CD4-positive, alpha-beta memory T cell (primary cell): Measurements from ENCODE around the gene ZBP1. TPM values are rescaled to one million over a fixed set of nuclear protein-coding genes. Genes with fewer than 3 reads are reported as not detected.
"Not testable (repeated sequence)": the region's sequence is repeated elsewhere in the genome, so short reads cannot be mapped to it uniquely, and the experiment has no call there.

Source experiments
- CTCF ChIA-PET: fragments of 350-600 bp; sonication (Branson Sonifier 250); formaldehyde crosslinking; loops from one replicate; lab custom pipeline; 2021; ENCODE audit warnings: inconsistent platforms; ENCODE audit not compliant: partially characterized antibody; lab: Charles Lee
- POLR2A ChIA-PET: fragments of 350-600 bp; sonication (Branson Sonifier 250); formaldehyde crosslinking; loops from one replicate; lab custom pipeline; 2021; ENCODE audit not compliant: partially characterized antibody; lab: Charles Lee
- DNase-seq, 5 donors: peaks; one replicate each; pipeline versions ENCODE4 v3.0.0 to v3.0.0-alpha.2; 2020 to 2022; ENCODE audit warnings: mixed read lengths in 1 of 5
- H3K27ac ChIP-seq: one replicate; pipeline ENCODE4 v1.7.0; 2013; ENCODE audit warnings: low read depth, low read length
- H3K27me3 ChIP-seq: 2 replicates; pipeline ENCODE4 v1.7.0; 2013; ENCODE audit warnings: mild to moderate bottlenecking, low read length, moderate library complexity; ENCODE audit not compliant: insufficient read depth
- H3K36me3 ChIP-seq: 2 replicates; pipeline ENCODE4 v1.7.0; 2013; ENCODE audit warnings: mild to moderate bottlenecking, low read length, moderate library complexity; ENCODE audit not compliant: insufficient read depth
- H3K4me1 ChIP-seq: 2 replicates; pipeline ENCODE4 v1.7.0; 2013; ENCODE audit warnings: mild to moderate bottlenecking, low read length, moderate library complexity; ENCODE audit not compliant: insufficient read depth
- H3K4me3 ChIP-seq, 2 donors: one replicate each; pipeline ENCODE4 v1.7.0; 2013; ENCODE audit warnings: low read length in 2 of 2, mild to moderate bottlenecking in 1 of 2
- H3K9me3 ChIP-seq, 2 donors: one replicate each; pipeline ENCODE4 v1.7.0; 2013; ENCODE audit warnings: low read length in 2 of 2, control low read depth in 1 of 2; ENCODE audit not compliant: control insufficient read depth in 1 of 2
- H3K27ac Mint-ChIP-seq, 7 donors: one replicate each; pipeline ENCODE4 v1.8.0; 2020 to 2021; ENCODE audit warnings: mixed read lengths in 7 of 7, mild to moderate bottlenecking in 6 of 7, inconsistent platforms in 3 of 7, moderate library complexity in 3 of 7
- H3K27me3 Mint-ChIP-seq, 2 donors: one replicate each; pipeline ENCODE4 v1.8.0; 2020 to 2021; ENCODE audit warnings: mixed read lengths in 2 of 2
- H3K36me3 Mint-ChIP-seq, 2 donors: one replicate each; pipeline ENCODE4 v1.8.0; 2020 to 2021; ENCODE audit warnings: mixed read lengths in 2 of 2, inconsistent platforms in 1 of 2, mild to moderate bottlenecking in 1 of 2
- H3K4me1 Mint-ChIP-seq, 4 donors: one replicate each; pipeline ENCODE4 v1.8.0; 2020 to 2021; ENCODE audit warnings: mixed read lengths in 4 of 4, mild to moderate bottlenecking in 1 of 4
- H3K4me3 Mint-ChIP-seq, 8 donors: one replicate each; pipeline ENCODE4 v1.8.0; 2020 to 2021; ENCODE audit warnings: mixed read lengths in 8 of 8, mild to moderate bottlenecking in 7 of 8, moderate library complexity in 6 of 8, inconsistent platforms in 3 of 8
- H3K9me3 Mint-ChIP-seq, 8 donors: one replicate each; pipeline ENCODE4 v1.8.0; 2020 to 2021; ENCODE audit warnings: mixed read lengths in 8 of 8, mild to moderate bottlenecking in 5 of 8, inconsistent platforms in 3 of 8, moderate library complexity in 1 of 8
- intact Hi-C: fragments of 100-400 bp; cut with micrococcal nuclease; formaldehyde crosslinking; loops from one replicate; pipeline ENCODE4 v1.15.1; 2023
- polyA plus RNA-seq, 2 donors: library from polyadenylated mRNA; unstranded; fragments of 300-500 nt; fragmentation: Illumina TruSeq; gene quantifications; one replicate each; pipeline ENCODE4 v1.2.3, GENCODE V29; 2021
- total RNA-seq, 2 experiments: library from RNA; stranded (reverse); gene quantifications; one replicate each; pipeline ENCODE4 v1.2.3, GENCODE V29; 2021

The ZBP1 gene
- total and polyA plus RNA-seq, 4 experiments from 2014 or later: 11.7 to 25.2 (median 19.8) TPM

DNA sequence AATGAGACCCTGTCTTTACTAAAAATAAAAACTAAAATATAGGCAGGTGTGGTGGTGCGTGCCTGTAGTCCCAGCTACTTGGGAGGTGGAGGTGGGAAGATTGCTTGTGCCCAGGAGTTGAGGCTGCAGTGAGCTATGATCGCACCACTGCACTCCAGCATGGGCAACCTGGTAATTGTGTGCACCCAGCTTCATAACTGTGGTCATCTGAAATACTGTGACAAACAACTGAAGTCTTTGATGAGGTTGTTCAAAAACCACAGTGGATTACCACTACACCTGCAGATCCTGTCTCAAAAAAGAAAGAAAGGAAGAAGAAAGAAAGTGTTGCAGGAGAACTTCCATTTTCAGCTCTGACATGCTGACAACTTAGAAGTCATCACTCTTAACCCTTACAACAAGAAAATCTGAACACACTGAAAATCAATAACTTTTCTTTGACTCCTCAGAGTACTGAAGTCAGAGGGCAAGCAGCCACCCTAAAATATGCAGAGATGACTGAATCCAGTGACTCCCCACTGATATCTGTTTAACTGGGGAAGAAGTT is 13.8 kb upstream of the ZBP1 start:
- ChIA-PET CTCF (interaction anchor here (1.1 to 1.6 kb wide), 3 partner anchors 11 to 32 kb away, joined by 3 to 5 read pairs (median 4); partner anchors contain the start of gene ZBP1), POLR2A (interaction anchor here (1.0 to 9.9 kb wide), 3 partner anchors 15 to 75 kb away, joined by 3 to 255 read pairs (median 4); partner anchors contain the start of genes PMEPA1 and ZBP1)
- Mint-ChIP-seq H3K27ac (peak overlapping the region in 6 of 7 donors; percentile 35 to 84 (median 56)), H3K4me3 (peak overlapping the region in 7 of 8 donors; percentile 36 to 74 (median 68)), H3K9me3 (peaks cover 0 to 42% (median 36%) of the 10 kb centered on the region in 8 donors), H3K27me3 (peaks cover 0 to 13% of the 10 kb centered on the region in 2 donors), H3K36me3 (peaks cover 16 to 29% of the 10 kb centered on the region in 2 donors), H3K4me1 (peaks cover 34 to 56% (median 45%) of the 10 kb centered on the region in 4 donors)
- H3K4me3 ChIP-seq: no peak overlapping the region
- intact Hi-C loops: loop anchor here (2.0 kb wide), 1 partner anchor 15 kb away; no protein-coding TSS in a partner anchor
- DNase-seq: peak; percentile 48 to 74 (median 65)
- no peak overlapping the region for H3K27ac ChIP-seq
- no peaks in the 10 kb centered on the region for H3K9me3 ChIP-seq
- no peaks in the 10 kb centered on the region for H3K36me3 ChIP-seq
- peaks cover 48% of the 10 kb centered on the region for H3K4me1 ChIP-seq
- H3K27me3 ChIP-seq: peaks cover 6% of the 10 kb centered on the region

DNA sequence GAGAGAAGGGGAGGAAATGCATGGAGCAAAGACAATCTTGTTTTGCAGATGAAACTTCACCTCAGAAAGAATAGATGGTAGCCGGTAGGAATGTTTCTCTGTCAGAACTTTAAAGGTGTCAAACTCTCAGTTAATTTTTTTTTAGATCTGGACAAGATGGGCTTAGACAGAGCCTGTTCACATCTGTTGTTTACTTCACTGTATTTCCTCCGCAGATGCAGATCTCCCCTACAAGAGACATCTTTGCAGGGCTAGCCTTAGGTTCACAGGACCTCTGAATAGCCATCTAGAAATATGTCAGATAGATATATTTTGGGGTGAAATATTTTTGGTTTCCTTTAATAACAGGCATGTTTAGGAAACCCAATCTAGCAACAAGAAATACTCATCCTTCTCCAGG is 12.1 kb upstream of the ZBP1 start:
- H3K4me3 ChIP-seq: no peak overlapping the region
- H3K36me3 Mint-ChIP-seq: peaks cover 14 to 21% of the 10 kb centered on the region in 2 donors
- H3K27me3 Mint-ChIP-seq: peaks cover 0 to 10% of the 10 kb centered on the region in 2 donors
- peaks cover 6% of the 10 kb centered on the region for H3K27me3 ChIP-seq
- peaks cover 0 to 37% (median 30%) of the 10 kb centered on the region in 8 donors for H3K9me3 Mint-ChIP-seq
- intact Hi-C loops: no loop called here
- H3K36me3 ChIP-seq: no peaks in the 10 kb centered on the region
- peaks cover 43 to 70% (median 57%) of the 10 kb centered on the region in 4 donors for H3K4me1 Mint-ChIP-seq
- ChIA-PET POLR2A (interaction anchor here (9.9 kb wide), 1 partner anchor 13 kb away, joined by 255 read pairs; the partner anchor contains the start of gene ZBP1), CTCF (interaction anchor here (1.6 to 1.8 kb wide), 2 partner anchors 10 to 16 kb away, joined by 4 to 5 read pairs; no protein-coding TSS in a partner anchor)
- H3K4me3 Mint-ChIP-seq: no peak overlapping the region
- no peak overlapping the region for H3K27ac Mint-ChIP-seq
- H3K27ac ChIP-seq: no peak overlapping the region
- DNase-seq: no peak
- H3K4me1 ChIP-seq: peaks cover 64% of the 10 kb centered on the region
- H3K9me3 ChIP-seq: no peaks in the 10 kb centered on the region

DNA sequence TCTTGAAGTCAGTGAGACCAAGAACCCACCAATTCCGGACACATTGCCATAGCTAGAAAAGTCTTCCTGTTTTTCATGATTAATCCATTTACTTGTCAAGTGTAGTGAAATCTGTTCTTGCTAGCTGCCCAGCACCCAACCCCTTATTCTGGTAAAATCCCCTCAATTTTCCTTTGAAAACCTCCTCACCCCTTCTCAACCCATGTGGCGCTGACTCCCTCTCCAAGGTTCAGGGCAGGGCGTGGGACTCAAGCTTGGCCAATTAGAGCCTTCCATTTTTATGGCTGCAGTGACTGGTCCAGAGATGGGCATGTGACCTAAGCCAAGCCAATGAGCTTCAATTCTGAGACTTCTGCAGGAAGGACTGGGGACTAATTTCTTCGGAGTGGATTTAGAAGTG is 9.8 kb upstream of the ZBP1 start:
- Mint-ChIP-seq H3K27ac (peak overlapping the region; percentile 89 to 97 (median 96)), H3K4me3 (peak overlapping the region; percentile 83 to 93 (median 88)), H3K4me1 (peaks cover 46 to 89% (median 71%) of the 10 kb centered on the region in 4 donors), H3K27me3 (peaks cover 0 to 8% of the 10 kb centered on the region in 2 donors), H3K36me3 (peaks cover 6 to 7% of the 10 kb centered on the region in 2 donors), H3K9me3 (peaks cover 0 to 19% (median 13%) of the 10 kb centered on the region in 8 donors)
- CTCF ChIA-PET: interaction anchor here (1.1 to 4.6 kb wide), 7 partner anchors 8 to 108 kb away, joined by 3 to 42 read pairs (median 3); partner anchors contain the start of genes PMEPA1 and ZBP1
- peak in 1 of 5 donors; percentile 4 for DNase-seq
- no peaks in the 10 kb centered on the region for H3K9me3 ChIP-seq
- intact Hi-C loops: no loop called here
- H3K27me3 ChIP-seq: peaks cover 6% of the 10 kb centered on the region
- H3K4me1 ChIP-seq: peaks cover 83% of the 10 kb centered on the region
- H3K36me3 ChIP-seq: no peaks in the 10 kb centered on the region
- peak overlapping the region in 1 of 2 donors; percentile 8 for H3K4me3 ChIP-seq
- POLR2A ChIA-PET: interaction anchor here (1.0 to 9.9 kb wide), 4 partner anchors 9 to 80 kb away, joined by 3 to 255 read pairs (median 12); partner anchors contain the start of genes PMEPA1 and ZBP1
- H3K27ac ChIP-seq: peak overlapping the region; percentile 71

DNA sequence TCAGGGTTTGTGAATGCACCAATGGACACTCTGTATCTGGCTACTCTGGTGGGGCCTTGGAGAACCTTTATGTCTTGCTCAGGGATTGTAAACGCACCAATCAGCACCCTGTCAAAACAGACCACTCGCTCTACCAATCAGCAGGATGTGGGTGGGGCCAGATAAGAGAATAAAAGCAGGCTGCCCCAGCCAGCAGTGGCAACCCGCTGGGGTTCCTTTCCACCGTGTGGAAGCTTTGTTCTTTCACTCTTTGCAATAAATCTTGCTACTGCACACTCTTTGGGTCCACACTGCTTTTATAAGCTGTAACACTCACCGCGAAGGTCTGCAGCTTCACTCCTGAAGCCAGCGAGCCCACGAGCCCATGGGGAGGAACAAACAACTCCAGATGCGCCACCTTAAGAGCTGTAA is 9.3 kb upstream of the ZBP1 start:
- H3K27me3 ChIP-seq, H3K9me3 ChIP-seq, H3K36me3 ChIP-seq, H3K27me3 Mint-ChIP-seq: not testable (repeated sequence)
- Mint-ChIP-seq H3K4me1 (peaks cover 43 to 87% (median 69%) of the 10 kb centered on the region in 4 donors), H3K4me3 (peak overlapping the region; percentile 83 to 93 (median 88)), H3K27ac (peak overlapping the region; percentile 89 to 97 (median 96)), H3K9me3 (peaks cover 0 to 17% (median 10%) of the 10 kb centered on the region in 8 donors), H3K36me3 (peaks cover 3 to 12% of the 10 kb centered on the region in 2 donors)
- Histone ChIP-seq H3K27ac (peak overlapping the region; percentile 71), H3K4me1 (peaks cover 79% of the 10 kb centered on the region), H3K4me3 (peak overlapping the region in 1 of 2 donors; percentile 8)
- ChIA-PET POLR2A (interaction anchor here (1.2 to 9.9 kb wide), 5 partner anchors 11 to 232 kb away, joined by 3 to 255 read pairs (median 5); partner anchors contain the start of genes PMEPA1 and ZBP1), CTCF (interaction anchor here (1.1 to 4.6 kb wide), 7 partner anchors 8 to 109 kb away, joined by 3 to 42 read pairs (median 3); partner anchors contain the start of genes PMEPA1 and ZBP1)
- peak in 1 of 5 donors; percentile 15 for DNase-seq
- intact Hi-C loops: loop anchor here (2.0 to 10.0 kb wide), 3 partner anchors 89 to 1235 kb away; partner anchors contain the start of genes AURKA, CSTF1 and RAB22A

DNA sequence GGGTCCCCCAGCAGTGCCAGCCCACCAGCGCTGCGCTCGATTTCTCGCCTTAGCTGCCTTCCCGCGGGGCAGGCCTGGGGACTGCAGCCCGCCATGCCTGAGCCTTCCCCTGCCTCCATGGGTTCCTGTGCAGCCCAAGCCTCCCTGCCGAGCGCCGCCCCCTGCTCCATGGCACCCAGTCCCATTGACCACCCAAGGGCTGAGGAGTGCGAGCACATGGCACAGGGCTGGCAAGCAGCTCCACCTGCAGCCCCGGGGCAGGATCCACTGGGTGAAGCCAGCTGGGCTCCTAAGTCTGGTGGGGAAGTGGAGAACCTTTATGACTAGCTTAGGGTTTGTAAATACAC is 8.7 kb upstream of the ZBP1 start:
- ChIA-PET CTCF (interaction anchor here (1.1 to 4.6 kb wide), 7 partner anchors 9 to 459 kb away, joined by 3 to 42 read pairs (median 3); partner anchors contain the start of genes PMEPA1 and ZBP1), POLR2A (interaction anchor here (1.2 to 9.9 kb wide), 6 partner anchors 10 to 1023 kb away, joined by 3 to 255 read pairs (median 4); partner anchors contain the start of genes PMEPA1, STX16 and ZBP1)
- Mint-ChIP-seq H3K4me1 (peaks cover 39 to 87% (median 64%) of the 10 kb centered on the region in 4 donors), H3K27ac (peak overlapping the region in 6 of 7 donors; percentile 89 to 97 (median 96)), H3K9me3 (peaks cover 0 to 12% (median 8%) of the 10 kb centered on the region in 8 donors), H3K36me3 (peaks cover 3 to 12% of the 10 kb centered on the region in 2 donors), H3K4me3 (peak overlapping the region in 7 of 8 donors; percentile 83 to 93 (median 88))
- H3K27me3 Mint-ChIP-seq, H3K27me3 ChIP-seq, H3K4me3 ChIP-seq, H3K36me3 ChIP-seq, H3K9me3 ChIP-seq, DNase-seq: not testable (repeated sequence)
- Histone ChIP-seq H3K4me1 (peaks cover 73% of the 10 kb centered on the region), H3K27ac (peak overlapping the region; percentile 71)
- intact Hi-C loops: loop anchor here (1.0 to 10.0 kb wide), 4 partner anchors 9 to 1234 kb away; partner anchors contain the start of genes AURKA, CSTF1, RAB22A and ZBP1

DNA sequence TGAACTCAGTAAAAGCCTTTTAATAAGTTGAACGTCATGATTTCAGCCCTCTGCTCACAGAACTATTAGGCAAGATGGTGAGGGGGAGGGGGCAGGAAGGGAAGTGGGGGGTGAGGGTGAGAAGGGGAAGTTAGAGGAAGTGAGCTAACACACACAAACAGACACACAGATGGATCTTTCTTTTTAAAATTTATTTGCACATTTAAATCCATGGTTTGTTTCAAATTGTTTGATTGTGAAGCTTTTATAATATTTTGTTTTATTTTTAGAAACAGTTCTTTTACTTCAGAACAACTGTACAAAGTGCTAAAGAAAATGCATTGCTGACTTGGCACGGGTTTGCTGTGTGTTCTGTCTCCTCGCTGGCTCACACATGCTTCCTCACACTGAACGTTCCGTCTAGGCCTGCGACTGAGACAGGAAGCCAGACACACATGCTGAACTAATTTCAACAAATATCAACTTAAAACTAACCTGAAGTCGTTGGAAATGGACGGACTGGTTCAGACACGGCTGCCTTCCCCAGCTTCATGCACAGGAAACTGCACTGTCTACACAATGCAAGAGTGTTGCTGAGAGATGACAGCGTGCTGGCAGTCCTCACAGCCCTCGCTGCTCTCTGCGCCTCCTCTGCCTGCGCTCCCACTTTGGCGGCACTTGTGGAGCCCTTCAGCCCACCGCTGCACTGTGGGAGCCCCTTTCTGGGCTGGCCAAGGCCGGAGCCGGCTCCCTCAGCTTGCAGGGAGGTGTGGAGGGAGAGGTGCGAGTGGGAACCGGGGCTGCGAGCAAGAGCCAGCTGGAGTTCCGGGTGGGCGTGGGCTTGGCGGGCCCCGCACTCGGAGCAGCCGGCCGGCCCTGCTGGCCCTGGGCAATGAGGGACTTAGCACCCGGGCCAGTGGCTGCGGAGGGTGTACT is 8.1 kb upstream of the ZBP1 start:
- Mint-ChIP-seq H3K27me3 (peaks cover 0 to 5% of the 10 kb centered on the region in 2 donors), H3K4me1 (peaks cover 36 to 87% (median 61%) of the 10 kb centered on the region in 4 donors), H3K9me3 (peaks cover 0 to 10% (median 7%) of the 10 kb centered on the region in 8 donors), H3K36me3 (peaks cover 3 to 12% of the 10 kb centered on the region in 2 donors), H3K27ac (peak overlapping the region; percentile 89 to 99 (median 98)), H3K4me3 (peak overlapping the region; percentile 80 to 92 (median 83))
- POLR2A ChIA-PET: interaction anchor here (0.5 to 9.9 kb wide), 13 partner anchors 9 to 1023 kb away, joined by 3 to 255 read pairs (median 4); partner anchors contain the start of genes PMEPA1, RBM38, STX16 and ZBP1
- Histone ChIP-seq H3K9me3 (no peaks in the 10 kb centered on the region), H3K27me3 (peaks cover 6% of the 10 kb centered on the region), H3K4me1 (peaks cover 67% of the 10 kb centered on the region), H3K4me3 (peak overlapping the region in 1 of 2 donors; percentile 18), H3K27ac (peak overlapping the region; percentile 71), H3K36me3 (no peaks in the 10 kb centered on the region)
- CTCF ChIA-PET: interaction anchor here (0.6 to 4.6 kb wide), 13 partner anchors 9 to 554 kb away, joined by 3 to 42 read pairs (median 3); partner anchors contain the start of genes PMEPA1 and ZBP1
- DNase-seq: peak; percentile 61 to 88 (median 67)
- intact Hi-C loops: loop anchor here (1.0 to 10.0 kb wide), 4 partner anchors 8 to 1234 kb away; partner anchors contain the start of genes AURKA, CSTF1, RAB22A and ZBP1
